Umbilical cord (tissue), 2 donors: ENCODE data around the gene ILK. TPM values are rescaled to one million over a fixed set of nuclear protein-coding genes. Genes with fewer than 3 reads are reported as not detected.

Experiments
- DNase-seq: peaks from one replicate; pipeline ENCODE4 v3.0.0-alpha.2; 2015; ENCODE audit warnings: low spot score
- total RNA-seq: library from RNA; depleted of rRNA; stranded (reverse); fragments of >200 nt; gene quantifications from one replicate; pipeline ENCODE4 v1.2.3, GENCODE V29; 2014; ENCODE audit warnings: low replicate concordance; ENCODE audit not compliant: insufficient read depth

ILK gene
- total RNA-seq, 1 donor from 2014 or later, result 296 TPM

- peak; percentile 46 for DNase-seq
Observed at GRCh38 chr11:6574816-6575715, 28.5 kb upstream of the ILK start.

- DNase-seq, result peak; percentile 97
Observed at GRCh38 chr11:6576471-6577373, 26.9 kb upstream of the ILK start.

GRCh38 chr11:6578134-6578533, 25.4 kb upstream of the ILK start:
- no peak for DNase-seq

GRCh38 chr11:6579681-6580080, 23.9 kb upstream of the ILK start:
- DNase-seq, result no peak

GRCh38 chr11:6583584-6583983, 20.0 kb upstream of the ILK start:
- DNase-seq, result no peak

- DNase-seq, result no peak
Observed at GRCh38 chr11:6584528-6584927, 19.0 kb upstream of the ILK start.

GRCh38 chr11:6586434-6587359, 16.9 kb upstream of the ILK start:
- no peak for DNase-seq

GRCh38 chr11:6587360-6587953, 16.1 kb upstream of the ILK start:
- no peak for DNase-seq

- DNase-seq, result no peak
Observed at GRCh38 chr11:6588018-6588417, 15.6 kb upstream of the ILK start.

GRCh38 chr11:6594142-6594768, 9.3 kb upstream of the ILK start:
- DNase-seq, result no peak

GRCh38 chr11:6596239-6596877, 7.2 kb upstream of the ILK start:
- no peak for DNase-seq

- no peak for DNase-seq
Observed at GRCh38 chr11:6598555-6598954, 5.0 kb upstream of the ILK start.

GRCh38 chr11:6599449-6599848, 4.1 kb upstream of the ILK start:
- DNase-seq, result no peak

- DNase-seq, result no peak
Observed at GRCh38 chr11:6599881-6600390, 3.6 kb upstream of the ILK start.

GRCh38 chr11:6601041-6601461, 2.5 kb upstream of the ILK start:
- no peak for DNase-seq

- no peak for DNase-seq
Observed at GRCh38 chr11:6602096-6602940, 1.3 kb upstream of the ILK start.

GRCh38 chr11:6604081-6604626, 580 bp downstream of the ILK start:
- DNase-seq, result peak; percentile 73

- no peak for DNase-seq
Observed at GRCh38 chr11:6604790-6605189, 1.2 kb downstream of the ILK start.
